Measurements from ENCODE around the gene MYLK2. TPM values are rescaled to one million over a fixed set of nuclear protein-coding genes. Genes with fewer than 3 reads are reported as not detected.
A peak's percentile ranks its signal among the peaks of the same experiment; 100 is the strongest.

Gene MYLK2
- total and polyA plus RNA-seq, 10 of the 15 experiments (the other 5 are each of a cell fraction or from before 2014, with no cell fraction given) = 0.04 to 0.67 (median 0.18) TPM; not detected in 1

GRCh38 chr20:31869942-31870725, 51.0 kb downstream of the MYLK2 start, which contains the start of the genes DUSP15 and TTLL9 (continued):
- TF ChIP-seq PRDM15 (CRISPR knock-in tag; IDR thresholded peaks at IDR 0.05) (no peak), JUND (IDR thresholded peaks at IDR 0.05; ENCODE audit: low read depth, low read length) (peak; percentile 46; the same call in 1 of the 2 replicates), RELA (IDR thresholded peaks at IDR 0.05; ENCODE audit: borderline replicate concordance, partially characterized antibody) (no peak), POLR2AphosphoS2 (IDR thresholded peaks at IDR 0.05; ENCODE audit: low read depth, low read length) (no peak), STAT1 (conservative IDR thresholded peaks at IDR 0.05) (no peak), PAX8 (IDR thresholded peaks at IDR 0.05) (no peak), DPF2 (IDR thresholded peaks at IDR 0.05) (peak; percentile 90), TAF1 (IDR thresholded peaks at IDR 0.05; ENCODE audit: borderline replicate concordance, low read depth, low read length) (no peak), MXI1 (IDR thresholded peaks at IDR 0.05; ENCODE audit: low read depth, low read length) (no peak; the same call in 1 of the 2 replicates), SIX5 (IDR thresholded peaks at IDR 0.05; ENCODE audit: low read depth, low read length, severe bottlenecking) (no peak), CREM (IDR thresholded peaks at IDR 0.05; ENCODE audit: low read depth) (no peak), ZSCAN29 (IDR thresholded peaks at IDR 0.05) (no peak), IKZF2 (IDR thresholded peaks at IDR 0.05) (no peak), BHLHE40 (IDR thresholded peaks at IDR 0.05; ENCODE audit: borderline replicate concordance in 1 of 2, low read depth in 2 of 2, low read length in 1 of 2) (no peak; a peak in 1 of 4 replicates), NFYB (IDR thresholded peaks at IDR 0.05; ENCODE audit: insufficient read depth, low read depth, low read length) (no peak), MTA3 (IDR thresholded peaks at IDR 0.05; ENCODE audit: borderline replicate concordance, low read length) (no peak), TCF12 (IDR thresholded peaks at IDR 0.05; ENCODE audit: low read depth, low read length) (no peak)
- TF ChIP-seq, protein P1, sequence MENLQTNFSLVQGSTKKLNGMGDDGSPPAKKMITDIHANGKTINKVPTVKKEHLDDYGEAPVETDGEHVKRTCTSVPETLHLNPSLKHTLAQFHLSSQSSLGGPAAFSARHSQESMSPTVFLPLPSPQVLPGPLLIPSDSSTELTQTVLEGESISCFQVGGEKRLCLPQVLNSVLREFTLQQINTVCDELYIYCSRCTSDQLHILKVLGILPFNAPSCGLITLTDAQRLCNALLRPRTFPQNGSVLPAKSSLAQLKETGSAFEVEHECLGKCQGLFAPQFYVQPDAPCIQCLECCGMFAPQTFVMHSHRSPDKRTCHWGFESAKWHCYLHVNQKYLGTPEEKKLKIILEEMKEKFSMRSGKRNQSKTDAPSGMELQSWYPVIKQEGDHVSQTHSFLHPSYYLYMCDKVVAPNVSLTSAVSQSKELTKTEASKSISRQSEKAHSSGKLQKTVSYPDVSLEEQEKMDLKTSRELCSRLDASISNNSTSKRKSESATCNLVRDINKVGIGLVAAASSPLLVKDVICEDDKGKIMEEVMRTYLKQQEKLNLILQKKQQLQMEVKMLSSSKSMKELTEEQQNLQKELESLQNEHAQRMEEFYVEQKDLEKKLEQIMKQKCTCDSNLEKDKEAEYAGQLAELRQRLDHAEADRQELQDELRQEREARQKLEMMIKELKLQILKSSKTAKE (IDR thresholded peaks at IDR 0.05; ENCODE audit: low read depth, poor library complexity, severe bottlenecking) = no peak
- TF ChIP-seq, protein P2, sequence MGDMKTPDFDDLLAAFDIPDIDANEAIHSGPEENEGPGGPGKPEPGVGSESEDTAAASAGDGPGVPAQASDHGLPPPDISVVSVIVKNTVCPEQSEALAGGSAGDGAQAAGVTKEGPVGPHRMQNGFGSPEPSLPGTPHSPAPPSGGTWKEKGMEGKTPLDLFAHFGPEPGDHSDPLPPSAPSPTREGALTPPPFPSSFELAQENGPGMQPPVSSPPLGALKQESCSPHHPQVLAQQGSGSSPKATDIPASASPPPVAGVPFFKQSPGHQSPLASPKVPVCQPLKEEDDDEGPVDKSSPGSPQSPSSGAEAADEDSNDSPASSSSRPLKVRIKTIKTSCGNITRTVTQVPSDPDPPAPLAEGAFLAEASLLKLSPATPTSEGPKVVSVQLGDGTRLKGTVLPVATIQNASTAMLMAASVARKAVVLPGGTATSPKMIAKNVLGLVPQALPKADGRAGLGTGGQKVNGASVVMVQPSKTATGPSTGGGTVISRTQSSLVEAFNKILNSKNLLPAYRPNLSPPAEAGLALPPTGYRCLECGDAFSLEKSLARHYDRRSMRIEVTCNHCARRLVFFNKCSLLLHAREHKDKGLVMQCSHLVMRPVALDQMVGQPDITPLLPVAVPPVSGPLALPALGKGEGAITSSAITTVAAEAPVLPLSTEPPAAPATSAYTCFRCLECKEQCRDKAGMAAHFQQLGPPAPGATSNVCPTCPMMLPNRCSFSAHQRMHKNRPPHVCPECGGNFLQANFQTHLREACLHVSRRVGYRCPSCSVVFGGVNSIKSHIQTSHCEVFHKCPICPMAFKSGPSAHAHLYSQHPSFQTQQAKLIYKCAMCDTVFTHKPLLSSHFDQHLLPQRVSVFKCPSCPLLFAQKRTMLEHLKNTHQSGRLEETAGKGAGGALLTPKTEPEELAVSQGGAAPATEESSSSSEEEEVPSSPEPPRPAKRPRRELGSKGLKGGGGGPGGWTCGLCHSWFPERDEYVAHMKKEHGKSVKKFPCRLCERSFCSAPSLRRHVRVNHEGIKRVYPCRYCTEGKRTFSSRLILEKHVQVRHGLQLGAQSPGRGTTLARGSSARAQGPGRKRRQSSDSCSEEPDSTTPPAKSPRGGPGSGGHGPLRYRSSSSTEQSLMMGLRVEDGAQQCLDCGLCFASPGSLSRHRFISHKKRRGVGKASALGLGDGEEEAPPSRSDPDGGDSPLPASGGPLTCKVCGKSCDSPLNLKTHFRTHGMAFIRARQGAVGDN (IDR thresholded peaks at IDR 0.05) = 0 out of 2 replicates have a peak, but pooled peaks have one; percentile 60

Data from GM12878 (cell line).